ENCODE results near the gene TNFRSF1A. TPM values are rescaled to one million over a fixed set of nuclear protein-coding genes. Genes with fewer than 3 reads are reported as not detected.

The TNFRSF1A gene
- total RNA-seq, 1 experiment from 2014 or later: 76.7 TPM

- Mint-ChIP-seq H3K27ac (ENCODE audit: unreplicated experiment) (peak overlapping the region; percentile 60), H3K27me3 (ENCODE audit: unreplicated experiment) (no peaks in the 10 kb centered on the region), H3K36me3 (ENCODE audit: insufficient read depth, unreplicated experiment) (peaks cover 34% of the 10 kb centered on the region), H3K4me3 (ENCODE audit: low read depth, unreplicated experiment) (no peak overlapping the region), H3K9me3 (ENCODE audit: low read depth, unreplicated experiment) (no peaks in the 10 kb centered on the region), H3K4me1 (ENCODE audit: low read depth, unreplicated experiment) (peaks cover 55% of the 10 kb centered on the region)
- BruUV-seq (replicated peaks): no TSS peak
- TF ChIP-seq, protein P1, sequence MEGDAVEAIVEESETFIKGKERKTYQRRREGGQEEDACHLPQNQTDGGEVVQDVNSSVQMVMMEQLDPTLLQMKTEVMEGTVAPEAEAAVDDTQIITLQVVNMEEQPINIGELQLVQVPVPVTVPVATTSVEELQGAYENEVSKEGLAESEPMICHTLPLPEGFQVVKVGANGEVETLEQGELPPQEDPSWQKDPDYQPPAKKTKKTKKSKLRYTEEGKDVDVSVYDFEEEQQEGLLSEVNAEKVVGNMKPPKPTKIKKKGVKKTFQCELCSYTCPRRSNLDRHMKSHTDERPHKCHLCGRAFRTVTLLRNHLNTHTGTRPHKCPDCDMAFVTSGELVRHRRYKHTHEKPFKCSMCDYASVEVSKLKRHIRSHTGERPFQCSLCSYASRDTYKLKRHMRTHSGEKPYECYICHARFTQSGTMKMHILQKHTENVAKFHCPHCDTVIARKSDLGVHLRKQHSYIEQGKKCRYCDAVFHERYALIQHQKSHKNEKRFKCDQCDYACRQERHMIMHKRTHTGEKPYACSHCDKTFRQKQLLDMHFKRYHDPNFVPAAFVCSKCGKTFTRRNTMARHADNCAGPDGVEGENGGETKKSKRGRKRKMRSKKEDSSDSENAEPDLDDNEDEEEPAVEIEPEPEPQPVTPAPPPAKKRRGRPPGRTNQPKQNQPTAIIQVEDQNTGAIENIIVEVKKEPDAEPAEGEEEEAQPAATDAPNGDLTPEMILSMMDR (IDR thresholded peaks at IDR 0.05; ENCODE audit: unreplicated experiment): no peak
- DNase-seq: peak; percentile 63
- intact Hi-C loops (cut with micrococcal nuclease; ENCODE audit: unreplicated experiment): loop anchor here (1.0 to 10.0 kb wide), 3 partner anchors 53 to 163 kb away; no protein-coding TSS in a partner anchor
- CTCF ChIA-PET: interaction anchor here (0.8 to 1.1 kb wide), 2 partner anchors 22 to 42 kb away, joined by 4 to 5 read pairs; no protein-coding TSS in a partner anchor
These were observed 35.8 kb upstream of the TNFRSF1A start for GRCh38 chr12:6377667-6377994.

GRCh38 chr12:6376870-6377666 lies 35.2 kb upstream of the TNFRSF1A start:
- intact Hi-C loops (cut with micrococcal nuclease; ENCODE audit: unreplicated experiment): loop anchor here (1.0 to 10.0 kb wide), 3 partner anchors 52 to 162 kb away; no protein-coding TSS in a partner anchor
- peaks cover 60% of the 10 kb centered on the region for H3K4me1 Mint-ChIP-seq (ENCODE audit: low read depth, unreplicated experiment)
- TF ChIP-seq, protein P1 (IDR thresholded peaks at IDR 0.05; ENCODE audit: unreplicated experiment): no peak
- CTCF ChIA-PET: interaction anchor here (0.8 to 1.1 kb wide), 2 partner anchors 22 to 42 kb away, joined by 4 to 5 read pairs; no protein-coding TSS in a partner anchor
- BruUV-seq (replicated peaks): no TSS peak
- H3K27me3 Mint-ChIP-seq (ENCODE audit: unreplicated experiment): no peaks in the 10 kb centered on the region
- H3K36me3 Mint-ChIP-seq (ENCODE audit: insufficient read depth, unreplicated experiment): peaks cover 40% of the 10 kb centered on the region
- peak overlapping the region; percentile 67 for H3K4me3 Mint-ChIP-seq (ENCODE audit: low read depth, unreplicated experiment)
- peak overlapping the region; percentile 60 for H3K27ac Mint-ChIP-seq (ENCODE audit: unreplicated experiment)
- no peaks in the 10 kb centered on the region for H3K9me3 Mint-ChIP-seq (ENCODE audit: low read depth, unreplicated experiment)
- DNase-seq: no peak

DNA sequence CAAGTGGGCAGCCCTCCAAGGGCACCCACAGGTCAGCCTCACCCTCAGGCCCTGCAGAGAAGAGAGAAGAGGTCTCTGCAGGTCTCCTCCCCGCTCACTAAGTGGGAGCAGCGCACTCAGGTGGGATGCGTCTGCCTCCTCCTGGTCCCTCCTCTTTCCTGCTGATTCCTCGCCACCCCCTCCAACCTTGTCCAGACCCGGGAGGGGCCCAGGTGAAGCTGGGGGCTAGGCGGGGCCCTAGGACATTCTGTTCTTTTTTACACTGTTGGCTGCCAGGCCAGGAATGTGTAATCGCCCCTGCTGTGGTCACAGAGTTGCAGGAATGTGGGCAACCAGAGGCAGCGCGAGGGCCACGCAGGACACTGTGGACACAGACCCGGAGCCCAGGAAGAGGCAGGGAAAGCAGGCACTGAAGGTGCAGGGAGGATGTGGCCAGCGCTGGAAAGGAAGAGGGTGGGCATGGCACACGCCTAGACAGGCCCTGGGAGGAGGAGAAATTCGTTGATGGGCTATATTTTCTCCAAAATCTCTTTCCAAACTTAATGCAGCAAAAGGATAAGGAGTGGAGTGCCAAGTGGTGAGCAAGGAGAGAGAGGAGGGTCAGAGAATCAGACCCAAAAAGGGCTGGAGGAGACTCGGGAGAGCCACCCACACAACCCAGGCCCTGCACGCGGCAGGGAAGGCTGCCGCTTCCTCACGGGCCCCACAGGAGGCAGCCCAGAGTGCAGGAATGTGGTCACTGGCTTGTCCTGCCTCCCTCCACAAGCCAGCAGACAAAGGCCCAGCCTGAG lies 34.4 kb upstream of the TNFRSF1A start:
- DNase-seq: peak; percentile 74
- intact Hi-C loops (cut with micrococcal nuclease; ENCODE audit: unreplicated experiment): loop anchor here (10.0 kb wide), 2 partner anchors 51 to 161 kb away; no protein-coding TSS in a partner anchor
- CTCF ChIA-PET: interaction anchor here (0.8 to 1.2 kb wide), 2 partner anchors 40 to 89 kb away, joined by 3 read pairs; no protein-coding TSS in a partner anchor
- TF ChIP-seq, protein P1 (IDR thresholded peaks at IDR 0.05; ENCODE audit: unreplicated experiment): peak; percentile 27
- Mint-ChIP-seq H3K4me3 (ENCODE audit: low read depth, unreplicated experiment) (peak overlapping the region; percentile 67), H3K4me1 (ENCODE audit: low read depth, unreplicated experiment) (peaks cover 59% of the 10 kb centered on the region), H3K9me3 (ENCODE audit: low read depth, unreplicated experiment) (no peaks in the 10 kb centered on the region), H3K27me3 (ENCODE audit: unreplicated experiment) (no peaks in the 10 kb centered on the region), H3K36me3 (ENCODE audit: insufficient read depth, unreplicated experiment) (peaks cover 43% of the 10 kb centered on the region), H3K27ac (ENCODE audit: unreplicated experiment) (peak overlapping the region; percentile 50)
- BruUV-seq (replicated peaks): no TSS peak

- peaks cover 51% of the 10 kb centered on the region for H3K36me3 Mint-ChIP-seq (ENCODE audit: insufficient read depth, unreplicated experiment)
- no TSS peak for BruUV-seq (replicated peaks)
- intact Hi-C loops (cut with micrococcal nuclease; ENCODE audit: unreplicated experiment): loop anchor here (10.0 kb wide), 2 partner anchors 51 to 161 kb away; no protein-coding TSS in a partner anchor
These were observed 33.6 kb upstream of the TNFRSF1A start, which contains the start of gene SCNN1A for GRCh38 chr12:6375269-6376078. Gene SCNN1A, minus strand, starts transcription at chr12:6375563. Its CDS starts 780 bp downstream, at chr12:6374783.

More at GRCh38 chr12:6375269-6376078, 33.6 kb upstream of the TNFRSF1A start, which contains the start of gene SCNN1A:
- Mint-ChIP-seq H3K4me3 (ENCODE audit: low read depth, unreplicated experiment) (peak within 1 kb of the TSS; percentile 67), H3K27me3 (ENCODE audit: unreplicated experiment) (no peaks in the 10 kb centered on the region), H3K27ac (ENCODE audit: unreplicated experiment) (peak within 1 kb of the TSS; percentile 50), H3K4me1 (ENCODE audit: low read depth, unreplicated experiment) (peaks cover 67% of the 10 kb centered on the region), H3K9me3 (ENCODE audit: low read depth, unreplicated experiment) (no peaks in the 10 kb centered on the region)
- CTCF ChIA-PET: interaction anchor here (0.5 to 1.4 kb wide), 7 partner anchors 10 to 477 kb away, joined by 3 to 5 read pairs (median 4); partner anchors contain the start of gene USP5
- peak; percentile 68 for DNase-seq
- TF ChIP-seq, protein P1 (IDR thresholded peaks at IDR 0.05; ENCODE audit: unreplicated experiment): no peak

Measured in Calu3 (cell line).